Lower leg skin (tissue), 4 donors: ENCODE measurements around the gene TRABD2A. TPM values are rescaled to one million over a fixed set of nuclear protein-coding genes. Genes with fewer than 3 reads are reported as not detected.

Source experiments
- DNase-seq, 2 donors: peaks; one replicate each; pipeline ENCODE4 v3.0.0-alpha.2; 2019; ENCODE audit warnings: low spot score in 2 of 2
- H3K4me3 ChIP-seq: fragments of 200-600 bp; sonication (generic); 2 replicates; pipeline ENCODE4 v1.5.1; 2017; ENCODE audit warnings: mild to moderate bottlenecking, low read depth; ENCODE audit not compliant: poor library complexity, severe bottlenecking
- POLR2A ChIP-seq, 2 donors: fragments of 450-650 bp; IDR thresholded peaks; one replicate each; pipeline ENCODE4 v1.6.1; 2016 to 2017; ENCODE audit warnings: antibody characterized with exemption in 2 of 2, mild to moderate bottlenecking in 1 of 2, moderate library complexity in 1 of 2
- WGBS, 2 donors: methylation state at CpG; one replicate each; pipeline ENCODE4 v1.1.5; 2018; 5-methylcytosine and 5-hydroxymethylcytosine counted together
- intact Hi-C: fragments of 100-400 bp; cut with DNase I; formaldehyde crosslinking; loops from one replicate; pipeline ENCODE4 v1.15.0; 2023; ENCODE audit warnings: low total_unique reads
- total RNA-seq, 4 donors: library from RNA; depleted of rRNA; stranded (reverse); fragments of >200 nt; gene quantifications; one replicate each; pipeline ENCODE4 v1.1.0, GENCODE V29; 2016
- TF ChIP-seq, protein P1 (sequence below), 3 donors: fragments of 450-650 bp; IDR thresholded peaks; one replicate each; pipeline ENCODE4 v1.5.1; 2016; ENCODE audit warnings: antibody characterized with exemption in 3 of 3, mild to moderate bottlenecking in 3 of 3, moderate library complexity in 2 of 3

The TRABD2A gene
- total RNA-seq, 4 donors from 2014 or later = 0.17 to 2.1 (median 1.5) TPM; not detected in 1

DNA sequence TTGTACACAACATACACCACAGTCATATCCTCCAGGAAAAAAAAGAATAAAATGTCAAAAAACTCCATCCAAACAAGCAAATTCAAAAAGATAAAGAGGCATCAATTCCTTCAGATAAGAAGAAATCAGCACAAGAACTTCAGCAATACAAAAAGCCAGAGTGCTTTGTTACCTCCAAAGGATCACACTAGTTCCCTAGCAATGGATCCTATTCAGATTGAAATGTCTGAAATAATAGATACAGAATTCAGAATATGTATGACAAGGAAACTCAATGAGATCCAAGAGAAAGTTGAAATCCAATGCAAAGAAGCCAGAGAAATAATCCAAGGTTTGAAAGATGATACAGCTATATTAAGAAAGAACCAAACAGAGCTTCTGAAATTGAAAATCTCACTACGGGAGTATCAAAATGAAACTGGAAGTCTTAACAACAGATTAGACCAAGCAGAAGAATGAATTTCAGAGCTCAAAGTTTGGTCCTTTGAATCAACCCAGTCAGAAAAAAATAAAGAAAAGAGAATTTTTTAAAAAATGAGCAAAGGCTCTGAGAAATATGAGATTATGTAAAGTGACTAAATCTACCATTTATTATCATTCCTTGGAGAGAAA lies 80.6 kb downstream of the TRABD2A start:
- no peak for DNase-seq
- intact Hi-C loops = no loop called here
- WGBS, 2 donors = 78 to 81% methylated on average over 1 of the region's 1 CpG
- H3K4me3 ChIP-seq = no peak overlapping the region
- TF ChIP-seq POLR2A (IDR thresholded peaks at IDR 0.05) = no peak
- TF ChIP-seq, protein P1, sequence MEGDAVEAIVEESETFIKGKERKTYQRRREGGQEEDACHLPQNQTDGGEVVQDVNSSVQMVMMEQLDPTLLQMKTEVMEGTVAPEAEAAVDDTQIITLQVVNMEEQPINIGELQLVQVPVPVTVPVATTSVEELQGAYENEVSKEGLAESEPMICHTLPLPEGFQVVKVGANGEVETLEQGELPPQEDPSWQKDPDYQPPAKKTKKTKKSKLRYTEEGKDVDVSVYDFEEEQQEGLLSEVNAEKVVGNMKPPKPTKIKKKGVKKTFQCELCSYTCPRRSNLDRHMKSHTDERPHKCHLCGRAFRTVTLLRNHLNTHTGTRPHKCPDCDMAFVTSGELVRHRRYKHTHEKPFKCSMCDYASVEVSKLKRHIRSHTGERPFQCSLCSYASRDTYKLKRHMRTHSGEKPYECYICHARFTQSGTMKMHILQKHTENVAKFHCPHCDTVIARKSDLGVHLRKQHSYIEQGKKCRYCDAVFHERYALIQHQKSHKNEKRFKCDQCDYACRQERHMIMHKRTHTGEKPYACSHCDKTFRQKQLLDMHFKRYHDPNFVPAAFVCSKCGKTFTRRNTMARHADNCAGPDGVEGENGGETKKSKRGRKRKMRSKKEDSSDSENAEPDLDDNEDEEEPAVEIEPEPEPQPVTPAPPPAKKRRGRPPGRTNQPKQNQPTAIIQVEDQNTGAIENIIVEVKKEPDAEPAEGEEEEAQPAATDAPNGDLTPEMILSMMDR (IDR thresholded peaks at IDR 0.05) = no peak

DNA sequence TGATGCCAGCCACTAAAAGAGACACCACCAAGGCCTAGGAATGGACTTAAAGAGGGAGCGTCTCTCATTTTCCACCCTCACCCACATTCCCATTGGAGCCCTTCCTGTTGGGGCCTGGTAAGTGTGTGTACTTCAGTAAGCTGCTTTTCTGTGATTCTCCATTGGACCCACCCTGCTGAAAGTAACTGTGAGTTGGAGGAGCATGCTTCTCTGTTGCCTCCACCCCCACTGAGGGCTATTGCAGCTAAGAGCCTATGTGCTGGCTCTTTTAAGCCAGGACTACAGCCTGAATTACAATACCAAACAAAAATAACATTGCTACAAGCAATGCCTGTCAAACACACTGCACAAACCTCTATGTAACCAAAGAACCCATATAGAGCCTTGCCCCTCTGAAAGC lies 81.1 kb downstream of the TRABD2A start:
- 88 to 94% methylated on average over 1 of the region's 1 CpG for WGBS, 2 donors
- TF ChIP-seq POLR2A (IDR thresholded peaks at IDR 0.05) = no peak
- TF ChIP-seq, protein P1 (IDR thresholded peaks at IDR 0.05) = no peak
- no peak for DNase-seq
- intact Hi-C loops = no loop called here
- no peak overlapping the region for H3K4me3 ChIP-seq

DNA sequence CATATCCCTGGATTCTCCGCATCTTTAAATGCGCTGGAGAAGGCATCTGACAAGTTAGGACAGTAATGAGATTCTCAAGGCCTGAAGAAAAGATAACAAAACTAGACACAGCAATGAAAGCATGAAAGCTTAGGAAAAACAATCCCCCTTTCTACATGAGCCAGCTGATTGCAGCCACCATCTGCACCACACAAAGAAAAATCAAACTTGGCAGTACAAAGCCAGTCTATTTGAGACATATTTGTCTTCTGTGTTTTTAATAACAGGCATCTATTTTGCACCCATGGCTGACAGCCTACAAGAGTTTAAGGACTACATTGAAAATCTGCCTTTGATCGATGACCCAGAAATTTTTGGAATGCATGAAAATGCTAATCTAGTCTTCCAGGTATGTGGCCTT lies 83.6 kb downstream of the TRABD2A start:
- WGBS, 2 donors = 72 to 86% methylated on average over 3 of the region's 3 CpGs
- intact Hi-C loops = no loop called here

DNA sequence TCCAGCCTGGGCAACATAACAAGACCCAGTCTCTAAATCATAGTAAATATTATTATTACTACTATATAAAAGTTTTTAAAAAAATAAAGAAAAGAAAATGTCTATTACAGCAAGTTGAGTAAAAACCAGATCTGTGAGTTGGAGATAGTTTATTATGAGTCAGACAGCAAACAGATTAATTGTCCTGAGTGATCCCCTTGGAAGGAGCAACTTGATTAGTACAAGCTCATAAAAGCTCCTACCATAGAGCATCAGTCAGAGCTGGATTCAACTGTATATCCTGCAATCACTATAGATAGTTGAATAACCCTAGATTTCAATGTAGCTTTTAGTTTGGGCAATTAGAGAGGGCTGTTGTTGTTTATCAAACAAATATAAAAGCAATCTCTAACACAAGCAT lies 84.1 kb downstream of the TRABD2A start:
- intact Hi-C loops = no loop called here
- no peak overlapping the region for H3K4me3 ChIP-seq
- DNase-seq = no peak
- TF ChIP-seq, protein P1 (IDR thresholded peaks at IDR 0.05) = no peak
- no peak for TF ChIP-seq POLR2A (IDR thresholded peaks at IDR 0.05)

More for the DNA sequence above, 83.6 kb downstream of the TRABD2A start:
- DNase-seq = no peak
- no peak overlapping the region for H3K4me3 ChIP-seq
- TF ChIP-seq, protein P1 (IDR thresholded peaks at IDR 0.05) = no peak
- no peak for TF ChIP-seq POLR2A (IDR thresholded peaks at IDR 0.05)

DNA sequence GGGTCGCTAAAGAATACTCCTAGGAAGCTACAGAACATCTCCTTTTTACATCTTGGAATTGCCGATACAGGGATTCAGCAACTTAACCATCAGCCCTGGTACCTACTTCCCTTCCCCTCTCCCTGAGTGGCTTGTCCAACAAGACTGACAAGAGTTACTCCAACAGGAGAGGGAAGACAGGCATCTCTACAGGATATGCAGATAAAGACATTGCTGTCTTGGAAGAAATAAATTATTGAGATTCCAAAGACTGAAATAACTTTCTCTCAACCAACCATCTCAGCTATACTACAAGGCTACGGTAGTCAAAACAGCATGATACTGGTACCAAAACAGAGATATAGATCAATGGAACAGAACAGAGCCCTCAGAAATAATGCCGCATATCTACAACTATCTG lies 87.2 kb downstream of the TRABD2A start:
- intact Hi-C loops = no loop called here
- DNase-seq = no peak
- TF ChIP-seq, protein P1 (IDR thresholded peaks at IDR 0.05) = no peak
- no peak for TF ChIP-seq POLR2A (IDR thresholded peaks at IDR 0.05)
- 91 to 93% methylated on average over 4 of the region's 4 CpGs for WGBS, 2 donors
- H3K4me3 ChIP-seq = no peak overlapping the region
